ENCODE results near the gene RPTOR. TPM values are rescaled to one million over a fixed set of nuclear protein-coding genes. Genes with fewer than 3 reads are reported as not detected.

Gene RPTOR
- polyA plus RNA-seq, 1 donor from 2014 or later, result 8.0 TPM

DNA sequence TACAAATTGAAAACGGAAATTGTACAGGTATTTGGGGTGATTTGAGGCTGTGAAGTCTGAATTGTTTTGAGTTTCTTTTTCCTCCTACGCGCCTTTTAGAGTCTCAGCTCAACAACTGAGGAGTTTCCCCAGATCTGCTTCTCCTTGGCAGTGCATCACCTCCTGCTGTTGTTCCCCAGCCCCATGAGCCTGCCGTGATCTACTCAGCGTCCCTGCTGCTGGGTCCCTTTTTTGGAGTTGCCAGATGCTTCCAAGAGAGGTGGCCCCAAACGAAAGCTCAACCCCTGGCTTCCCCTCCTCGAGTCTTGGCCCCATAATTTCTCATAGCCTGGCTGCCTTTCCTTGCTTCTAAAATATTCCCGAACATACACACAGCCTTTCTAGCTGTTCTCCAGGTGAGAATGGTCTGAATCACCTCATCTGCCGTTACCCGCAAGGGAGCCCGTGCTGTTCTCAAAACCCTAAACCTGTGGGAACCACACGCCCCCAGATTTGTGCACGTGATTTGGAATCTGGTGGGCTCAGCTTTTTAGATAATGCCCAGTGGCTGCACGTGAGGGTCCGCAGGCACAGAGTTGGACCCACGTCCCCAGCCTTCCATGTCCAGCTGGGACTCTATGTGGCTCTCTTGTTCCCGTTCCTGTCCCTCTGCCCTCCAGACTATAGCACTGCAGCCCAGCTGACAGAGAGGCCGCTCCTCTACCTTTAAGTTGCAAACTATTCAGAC, 267.9 kb downstream of the RPTOR start:
- no peak overlapping the region for H3K4me3 ChIP-seq (ENCODE audit: low read length)
- H3K9me2 ChIP-seq (ENCODE audit: insufficient read depth, low read length), result no peaks in the 10 kb centered on the region
- H3K27me3 ChIP-seq (ENCODE audit: insufficient read depth, low read depth, low read length), result no peaks in the 10 kb centered on the region
- H3K9ac ChIP-seq (ENCODE audit: low read length), result no peak overlapping the region
- TF ChIP-seq EP300 (conservative IDR thresholded peaks at IDR 0.05; ENCODE audit: poor library complexity, severe bottlenecking) (no peak), EZH2 (IDR thresholded peaks at IDR 0.05; ENCODE audit: borderline replicate concordance, insufficient read depth, low read length, poor library complexity, severe bottlenecking) (no peak), POLR2AphosphoS5 (IDR thresholded peaks at IDR 0.05) (no peak), REST (IDR thresholded peaks at IDR 0.05; ENCODE audit: borderline replicate concordance) (no peak), RAD21 (conservative IDR thresholded peaks at IDR 0.05) (no peak), TAF1 (IDR thresholded peaks at IDR 0.05; ENCODE audit: low read depth) (no peak), MXI1 (conservative IDR thresholded peaks at IDR 0.05; ENCODE audit: poor library complexity, severe bottlenecking) (no peak), SMC3 (conservative IDR thresholded peaks at IDR 0.05; ENCODE audit: poor library complexity) (no peak)
- TF ChIP-seq, protein P1, sequence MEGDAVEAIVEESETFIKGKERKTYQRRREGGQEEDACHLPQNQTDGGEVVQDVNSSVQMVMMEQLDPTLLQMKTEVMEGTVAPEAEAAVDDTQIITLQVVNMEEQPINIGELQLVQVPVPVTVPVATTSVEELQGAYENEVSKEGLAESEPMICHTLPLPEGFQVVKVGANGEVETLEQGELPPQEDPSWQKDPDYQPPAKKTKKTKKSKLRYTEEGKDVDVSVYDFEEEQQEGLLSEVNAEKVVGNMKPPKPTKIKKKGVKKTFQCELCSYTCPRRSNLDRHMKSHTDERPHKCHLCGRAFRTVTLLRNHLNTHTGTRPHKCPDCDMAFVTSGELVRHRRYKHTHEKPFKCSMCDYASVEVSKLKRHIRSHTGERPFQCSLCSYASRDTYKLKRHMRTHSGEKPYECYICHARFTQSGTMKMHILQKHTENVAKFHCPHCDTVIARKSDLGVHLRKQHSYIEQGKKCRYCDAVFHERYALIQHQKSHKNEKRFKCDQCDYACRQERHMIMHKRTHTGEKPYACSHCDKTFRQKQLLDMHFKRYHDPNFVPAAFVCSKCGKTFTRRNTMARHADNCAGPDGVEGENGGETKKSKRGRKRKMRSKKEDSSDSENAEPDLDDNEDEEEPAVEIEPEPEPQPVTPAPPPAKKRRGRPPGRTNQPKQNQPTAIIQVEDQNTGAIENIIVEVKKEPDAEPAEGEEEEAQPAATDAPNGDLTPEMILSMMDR (IDR thresholded peaks at IDR 0.05; ENCODE audit: poor library complexity, severe bottlenecking), result no peak
- H3K36me3 ChIP-seq (ENCODE audit: insufficient read depth, low read length), result no peaks in the 10 kb centered on the region
- no peaks in the 10 kb centered on the region for H3F3A ChIP-seq (ENCODE audit: insufficient read depth, low read length, poor library complexity, severe bottlenecking)
- H4K20me1 ChIP-seq (ENCODE audit: insufficient read depth), result no peaks in the 10 kb centered on the region
- H3K79me2 ChIP-seq (replicated peaks; ENCODE audit: insufficient read depth, low read length), result no peaks in the 10 kb centered on the region
- H3K27ac ChIP-seq (ENCODE audit: low read length), result no peak overlapping the region
- H2AFZ ChIP-seq (ENCODE audit: low read depth, low read length), result no peak overlapping the region
- no peaks in the 10 kb centered on the region for H3K9me3 ChIP-seq (ENCODE audit: low read length)
- H3K4me2 ChIP-seq (ENCODE audit: low read length), result no peak overlapping the region

GRCh38 chr17:80813318-80813717, 268.7 kb downstream of the RPTOR start:
- Histone ChIP-seq H3K27ac (ENCODE audit: low read length) (no peak overlapping the region), H3K4me3 (ENCODE audit: low read length) (no peak overlapping the region), H4K20me1 (ENCODE audit: insufficient read depth) (no peaks in the 10 kb centered on the region), H3K79me2 (replicated peaks; ENCODE audit: insufficient read depth, low read length) (no peaks in the 10 kb centered on the region), H3F3A (ENCODE audit: insufficient read depth, low read length, poor library complexity, severe bottlenecking) (no peaks in the 10 kb centered on the region), H3K36me3 (ENCODE audit: insufficient read depth, low read length) (no peaks in the 10 kb centered on the region), H3K27me3 (ENCODE audit: insufficient read depth, low read depth, low read length) (no peaks in the 10 kb centered on the region), H3K9me3 (ENCODE audit: low read length) (no peaks in the 10 kb centered on the region), H2AFZ (ENCODE audit: low read depth, low read length) (no peak overlapping the region), H3K4me2 (ENCODE audit: low read length) (no peak overlapping the region), H3K9ac (ENCODE audit: low read length) (no peak overlapping the region), H3K9me2 (ENCODE audit: insufficient read depth, low read length) (no peaks in the 10 kb centered on the region)
- TF ChIP-seq, protein P1 (IDR thresholded peaks at IDR 0.05; ENCODE audit: poor library complexity, severe bottlenecking), result no peak
- TF ChIP-seq MXI1 (conservative IDR thresholded peaks at IDR 0.05; ENCODE audit: poor library complexity, severe bottlenecking) (no peak), SMC3 (conservative IDR thresholded peaks at IDR 0.05; ENCODE audit: poor library complexity) (no peak), EP300 (conservative IDR thresholded peaks at IDR 0.05; ENCODE audit: poor library complexity, severe bottlenecking) (no peak)
